A172 (cell line): ENCODE measurements around the gene TMEM269. TPM values are rescaled to one million over a fixed set of nuclear protein-coding genes. Genes with fewer than 3 reads are reported as not detected.
"Not testable (repeated sequence)": the region's sequence is repeated elsewhere in the genome, so short reads cannot be mapped to it uniquely, and the experiment has no call there.

Source experiments
- DNase-seq: peaks from one replicate; pipeline ENCODE4 v3.0.0-alpha.2; 2015; ENCODE audit warnings: low spot score
- total RNA-seq: library from RNA; depleted of rRNA; stranded (reverse); fragments of >200 nt; shearing (Covaris generic); gene quantifications from 2 replicates; pipeline ENCODE4 v1.2.3, GENCODE V29; 2014

The TMEM269 gene
- total RNA-seq, 1 experiment from 2014 or later = not detected

DNA sequence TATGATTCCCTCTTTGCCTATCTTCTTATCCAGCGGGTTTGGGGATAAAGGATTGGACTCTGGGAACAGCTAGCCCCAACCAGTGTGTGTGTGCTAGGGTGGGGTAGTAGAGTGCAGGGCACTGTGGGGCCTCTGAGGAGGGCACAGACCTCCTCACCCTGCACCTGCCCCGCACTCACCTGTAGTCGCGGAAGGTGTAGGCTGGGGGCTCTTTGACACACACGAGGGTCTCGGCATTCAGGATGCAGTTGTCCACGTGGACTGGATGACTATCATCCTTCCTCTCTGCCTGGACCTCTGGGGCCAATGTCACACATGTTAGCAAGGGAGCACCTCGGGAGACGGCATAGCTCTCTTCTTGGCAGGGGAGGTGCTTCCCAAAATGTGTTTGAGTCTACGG lies 36.8 kb upstream of the TMEM269 start:
- no peak for DNase-seq

DNA sequence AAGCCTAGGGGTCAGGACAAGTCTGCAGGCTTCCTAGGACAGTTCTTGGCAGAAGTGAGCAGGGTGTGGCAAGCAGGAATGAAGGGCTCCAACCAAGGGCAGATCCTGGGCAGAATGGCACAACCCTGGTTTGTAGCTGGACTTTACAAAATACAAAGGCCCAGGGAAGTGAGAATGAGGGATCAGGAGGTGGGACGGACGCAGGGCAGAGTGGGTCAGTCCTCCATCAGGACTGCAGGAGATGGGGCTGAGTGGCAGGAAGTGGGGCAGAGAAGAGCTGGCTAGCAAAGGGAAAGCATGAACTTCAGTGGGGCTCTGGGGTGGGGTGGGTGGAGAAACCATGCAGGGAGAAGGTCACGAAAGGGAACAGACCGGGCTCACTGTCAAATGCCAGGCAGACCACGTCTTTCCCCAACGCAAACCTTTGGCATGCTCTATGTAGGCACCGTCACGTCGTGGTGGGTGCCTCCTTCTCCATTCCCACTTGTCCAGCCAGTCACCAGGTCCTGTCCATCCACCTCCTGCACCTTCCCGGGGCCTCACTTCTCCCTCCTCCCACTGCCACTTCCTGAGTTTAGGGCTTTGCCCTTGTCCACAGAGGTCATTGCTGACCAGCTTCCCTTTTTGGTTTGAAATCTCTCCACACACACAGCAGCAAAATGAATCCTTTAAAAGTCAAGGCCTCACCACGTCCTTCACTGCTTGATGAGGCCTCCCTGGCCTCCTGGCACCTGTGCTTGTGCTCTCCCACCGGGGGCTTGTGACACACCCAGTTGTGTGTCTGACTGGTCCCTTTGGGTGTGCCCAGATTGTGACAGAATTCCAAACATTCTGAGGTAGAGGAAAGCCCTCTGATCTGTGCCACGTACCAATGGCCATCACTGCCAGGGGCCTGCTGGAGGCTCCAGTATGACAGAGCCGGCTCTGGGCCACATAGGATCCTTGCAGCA lies 36.1 kb upstream of the TMEM269 start:
- no peak for DNase-seq

DNA sequence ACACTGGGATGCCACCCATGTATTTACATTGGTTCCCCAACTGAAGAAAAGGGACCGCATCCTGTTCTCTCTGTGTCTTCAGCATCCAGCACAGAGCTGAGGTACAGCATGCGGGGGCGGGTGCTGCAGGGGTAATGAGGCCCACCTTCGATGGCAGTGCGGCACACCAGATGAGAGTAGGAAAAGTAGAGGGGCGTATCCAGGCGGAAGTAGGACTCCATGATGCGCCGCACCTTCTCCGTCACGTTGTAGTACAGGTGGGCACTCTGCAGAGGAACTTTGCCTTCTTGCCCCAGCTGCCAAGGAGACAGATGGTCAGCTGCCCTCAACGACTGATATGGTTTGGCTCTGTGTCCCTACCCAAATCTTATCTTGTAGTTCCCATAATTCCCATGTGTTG lies 34.8 kb upstream of the TMEM269 start:
- no peak for DNase-seq

DNA sequence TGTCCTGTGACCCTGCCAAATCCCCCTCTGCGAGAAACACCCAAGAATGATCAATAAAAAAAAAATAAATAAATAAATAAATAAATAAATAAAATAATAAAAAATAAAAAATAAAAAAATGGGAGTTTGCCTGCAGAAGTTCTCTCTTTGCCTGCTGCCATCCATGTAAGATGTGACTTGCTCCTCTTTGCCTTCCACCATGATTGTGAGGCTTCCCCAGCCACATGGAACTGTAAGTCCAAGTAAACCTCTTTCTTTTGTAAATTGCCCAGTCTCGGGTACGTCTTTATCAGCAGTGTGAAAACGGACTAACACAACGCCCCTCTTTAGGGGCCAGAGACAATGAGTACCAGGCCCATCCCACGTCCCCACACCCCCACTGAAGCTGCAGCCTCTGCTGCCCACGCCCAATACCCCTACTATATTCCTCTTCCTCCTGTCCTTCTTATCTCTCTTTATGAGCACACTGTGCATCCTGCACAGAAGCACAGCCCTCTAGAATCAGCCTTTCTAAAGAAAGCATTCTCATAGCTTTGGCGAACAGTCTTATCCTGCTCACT lies 33.2 kb upstream of the TMEM269 start:
- DNase-seq = not testable (repeated sequence)

DNA sequence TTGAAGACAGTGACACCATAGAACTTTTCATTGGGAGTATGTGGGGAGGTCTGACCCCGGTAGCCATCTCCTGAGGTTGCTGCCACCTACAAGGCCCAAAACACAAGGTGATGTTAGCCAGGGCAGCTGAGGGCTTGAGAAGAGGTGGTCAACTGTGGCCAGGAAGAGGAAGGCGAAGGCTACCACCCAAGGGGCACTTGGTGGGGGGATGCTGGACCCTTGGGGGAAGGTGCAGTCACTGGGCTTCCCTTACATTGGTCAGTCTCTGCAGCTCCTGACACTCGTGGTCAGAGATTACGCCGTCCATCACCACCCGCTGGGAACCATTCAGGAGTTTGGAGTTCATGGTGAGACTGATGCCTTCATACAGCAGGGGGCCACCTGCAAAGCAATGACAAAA lies 32.5 kb upstream of the TMEM269 start:
- no peak for DNase-seq

DNA sequence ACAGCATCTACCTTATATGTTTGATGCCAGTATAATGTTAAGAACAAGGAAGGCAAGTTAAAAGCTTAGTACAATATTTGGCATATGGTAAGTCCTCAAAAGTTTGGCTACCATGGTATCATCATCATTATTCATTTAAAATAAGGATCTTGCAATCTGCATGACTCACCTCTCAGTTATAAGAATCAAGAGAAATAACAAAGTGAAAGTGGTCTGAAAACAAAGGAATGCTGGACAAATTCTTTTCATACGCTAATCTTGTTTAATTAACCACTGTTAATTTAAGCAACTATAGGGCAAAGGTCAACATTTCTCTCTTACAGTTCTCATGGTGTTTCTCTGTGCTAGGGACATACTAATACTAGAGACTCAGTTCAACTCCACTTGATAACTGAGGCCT lies 31.7 kb upstream of the TMEM269 start:
- DNase-seq = no peak

DNA sequence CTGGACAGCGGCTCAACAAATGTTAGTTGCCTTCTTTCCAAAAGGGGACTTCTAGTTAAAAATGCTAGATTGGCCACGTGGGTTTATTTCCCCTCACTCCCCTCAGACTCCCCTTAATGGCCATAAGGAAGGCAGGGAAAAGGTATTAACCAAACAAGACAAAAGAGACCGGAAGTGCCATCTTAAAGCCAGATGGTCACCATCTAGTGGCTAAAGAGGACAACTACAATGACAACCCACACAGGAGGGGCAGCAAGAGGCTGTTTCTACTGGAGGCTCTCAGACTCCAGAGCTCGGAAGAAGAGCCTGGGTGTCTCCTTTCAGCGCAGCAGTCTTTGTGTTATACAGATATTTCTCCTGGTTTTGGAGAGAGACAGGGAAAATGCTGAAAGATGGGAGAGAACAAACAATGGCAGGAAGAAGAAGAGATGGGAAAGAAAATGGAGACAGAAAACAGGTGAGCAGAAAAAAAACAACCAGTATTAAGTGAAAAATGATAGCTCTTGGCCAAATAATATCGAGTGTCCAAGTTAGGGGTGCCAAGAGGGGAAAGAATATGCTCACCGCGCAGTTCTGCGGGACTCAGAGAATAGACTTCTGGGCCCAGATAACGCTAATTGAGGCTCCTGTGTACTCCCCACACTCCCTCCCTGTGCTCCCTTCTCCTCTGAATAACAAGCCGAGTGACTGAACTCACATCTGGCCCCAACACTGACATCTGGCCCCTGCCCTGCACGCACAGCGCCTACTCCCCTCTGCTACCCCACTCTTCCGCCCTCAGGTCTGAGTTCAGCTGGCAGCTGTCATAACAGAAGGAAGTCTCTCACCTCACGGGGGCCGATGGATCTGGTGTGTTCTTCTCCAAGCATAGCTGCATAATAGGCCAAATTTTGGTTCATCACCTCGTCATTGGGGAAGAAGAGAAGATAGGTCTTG lies 27.6 kb upstream of the TMEM269 start:
- peak; percentile 58 for DNase-seq

DNA sequence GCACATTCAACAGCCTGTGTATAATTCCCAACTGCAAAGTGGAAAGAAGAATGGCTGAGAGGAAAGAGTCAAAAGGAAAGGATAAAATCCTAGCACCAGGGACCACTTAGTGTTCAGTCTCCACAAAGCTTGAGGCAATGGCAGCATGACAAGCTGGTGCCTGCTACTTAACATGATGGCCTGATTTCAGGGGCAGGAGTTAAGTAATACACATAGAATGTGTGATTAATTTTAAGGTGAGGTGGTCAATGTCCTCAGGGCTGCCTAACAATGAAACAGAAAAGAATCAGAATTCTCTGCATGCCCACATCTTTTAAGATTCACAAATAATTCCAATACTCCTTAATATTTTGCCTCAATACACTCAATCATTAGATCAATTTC lies 26.9 kb upstream of the TMEM269 start:
- DNase-seq = no peak

DNA sequence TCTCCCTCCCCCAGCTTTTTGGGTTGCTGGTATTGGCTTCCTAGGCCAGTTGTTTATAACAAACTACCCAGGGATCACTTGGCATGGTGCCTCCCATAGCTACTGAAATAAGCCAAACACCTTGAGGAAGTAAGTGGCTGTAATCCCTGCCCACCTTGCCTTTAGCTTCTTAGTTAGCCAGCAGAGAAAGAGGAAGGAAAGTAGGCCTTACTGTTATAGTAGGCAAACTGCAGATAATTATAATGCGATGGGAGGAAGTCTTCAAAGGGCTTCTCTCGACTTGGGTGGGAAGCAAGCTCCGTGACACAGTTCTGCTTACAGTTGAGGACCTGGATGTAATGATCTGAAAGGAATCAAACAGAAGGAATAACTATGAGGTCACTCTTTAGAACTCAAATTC lies 26.1 kb upstream of the TMEM269 start:
- DNase-seq = no peak

DNA sequence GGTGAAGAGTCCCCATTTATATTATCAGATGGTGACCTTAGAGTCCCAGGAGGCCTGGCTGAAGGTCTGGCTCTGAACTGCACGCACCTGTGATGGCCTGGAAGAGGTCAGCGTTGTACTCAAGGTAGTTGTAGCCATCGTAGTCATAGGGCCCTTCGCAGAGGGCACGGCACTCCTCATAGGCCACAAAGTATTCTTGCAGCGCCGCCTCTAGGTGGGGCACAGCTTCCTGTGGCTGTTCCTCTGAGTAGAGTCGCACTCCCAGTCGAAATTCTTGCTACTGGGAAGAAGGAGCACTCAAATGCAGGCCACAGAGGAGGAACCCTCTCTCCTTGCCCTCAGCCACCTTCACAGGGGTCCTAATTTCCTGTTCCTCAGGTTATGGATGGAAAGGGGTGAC lies 25.7 kb upstream of the TMEM269 start:
- DNase-seq = no peak

DNA sequence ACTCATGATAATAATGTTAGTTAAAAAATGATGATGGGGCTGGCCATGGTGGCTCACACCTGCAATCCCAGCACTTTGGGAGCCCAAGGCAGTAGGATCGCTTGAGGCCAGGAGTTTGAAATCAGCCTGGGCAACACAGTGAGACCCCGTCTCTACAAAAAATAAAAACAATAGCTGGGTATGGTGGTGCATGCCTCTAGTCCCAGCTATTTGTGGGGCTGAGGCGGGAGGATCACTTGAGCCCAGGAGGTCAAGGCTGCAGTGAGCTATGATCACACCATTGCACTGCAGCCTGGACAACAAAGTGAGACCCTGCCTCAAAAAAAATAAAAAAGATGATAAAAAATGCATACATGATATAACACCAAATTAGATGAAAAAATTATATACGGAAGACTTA lies 23.2 kb upstream of the TMEM269 start:
- DNase-seq = no peak

DNA sequence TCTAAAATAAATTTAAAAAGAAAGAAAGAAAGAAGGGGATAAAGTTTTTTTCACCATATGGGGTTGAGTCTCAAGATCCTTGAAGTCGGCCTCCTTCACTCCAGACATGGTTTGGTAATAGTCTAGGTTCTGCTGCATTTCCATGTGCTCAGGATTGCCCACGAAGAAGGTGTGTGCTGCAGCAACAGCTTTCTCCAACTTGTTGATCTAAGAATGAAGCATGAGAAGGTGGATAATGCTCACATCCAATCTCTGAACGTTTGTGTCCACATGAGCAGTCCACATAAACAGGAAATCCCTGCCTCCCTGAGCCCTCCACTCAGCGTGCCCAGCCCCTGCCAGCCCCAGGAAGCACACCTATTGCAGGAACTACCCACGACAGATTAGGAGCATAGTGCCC lies 22.5 kb upstream of the TMEM269 start:
- no peak for DNase-seq

DNA sequence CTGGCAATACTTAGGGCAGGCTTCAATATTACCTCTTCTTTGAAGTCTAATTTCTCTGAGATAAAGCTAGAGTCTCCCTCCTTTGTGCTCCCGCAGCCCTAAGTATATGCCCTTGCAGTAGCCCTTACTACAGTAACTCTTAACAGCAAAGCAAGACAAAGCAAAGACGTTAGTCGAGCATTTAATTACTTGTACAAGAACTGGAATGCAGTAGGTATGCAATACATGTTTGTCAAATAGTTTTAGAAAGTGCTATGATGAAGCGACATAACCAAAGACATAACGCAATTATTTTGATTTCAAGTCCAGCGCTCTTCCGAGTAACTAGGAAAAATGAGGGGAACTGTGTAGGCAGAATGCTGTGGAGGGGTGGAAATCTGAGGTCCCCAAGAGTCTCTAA lies 19.5 kb upstream of the TMEM269 start:
- no peak for DNase-seq

DNA sequence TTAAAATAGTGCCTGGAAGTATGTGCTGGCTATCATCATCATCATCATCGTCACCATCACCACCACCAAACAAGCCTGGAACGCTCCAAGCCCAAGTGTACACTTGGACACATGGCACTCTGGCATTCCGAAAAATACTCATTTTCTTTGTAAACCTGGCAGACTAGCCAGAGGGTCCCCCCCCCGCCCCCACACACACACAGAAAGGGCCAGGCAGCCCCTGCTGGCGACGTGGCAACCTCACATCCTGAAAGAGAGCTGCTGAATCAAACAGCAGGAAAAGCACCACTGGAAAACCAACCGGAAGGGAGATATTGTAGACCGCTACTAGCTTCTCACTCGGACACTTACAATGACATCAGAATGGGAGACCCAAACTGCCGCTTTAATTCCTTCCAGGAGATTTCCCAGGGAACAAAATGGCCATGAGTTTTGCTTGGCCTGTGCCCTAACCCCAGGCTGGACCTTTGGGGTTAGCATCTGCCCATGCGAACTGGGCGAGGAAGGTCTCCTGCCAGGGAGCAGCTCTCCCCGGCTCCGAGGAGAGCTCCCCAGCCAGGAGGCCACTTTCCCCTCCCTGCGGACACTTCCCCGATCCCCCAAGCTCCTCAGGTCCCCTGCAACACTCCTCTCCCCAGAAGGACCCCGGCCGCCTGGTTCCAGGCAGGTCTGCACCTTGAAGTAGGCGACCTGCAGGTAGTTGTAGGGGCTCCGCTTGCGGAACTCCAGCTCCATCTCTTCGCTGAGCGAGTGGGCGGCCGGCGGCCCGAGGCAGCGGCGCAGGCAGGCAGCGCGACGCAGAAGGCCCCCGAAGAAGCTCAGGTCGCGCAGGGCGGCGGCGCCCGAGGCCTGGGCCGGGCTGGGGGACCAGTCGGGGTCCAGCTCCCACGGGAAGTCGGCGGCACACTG lies 18.7 kb upstream of the TMEM269 start:
- DNase-seq = peak; percentile 77

DNA sequence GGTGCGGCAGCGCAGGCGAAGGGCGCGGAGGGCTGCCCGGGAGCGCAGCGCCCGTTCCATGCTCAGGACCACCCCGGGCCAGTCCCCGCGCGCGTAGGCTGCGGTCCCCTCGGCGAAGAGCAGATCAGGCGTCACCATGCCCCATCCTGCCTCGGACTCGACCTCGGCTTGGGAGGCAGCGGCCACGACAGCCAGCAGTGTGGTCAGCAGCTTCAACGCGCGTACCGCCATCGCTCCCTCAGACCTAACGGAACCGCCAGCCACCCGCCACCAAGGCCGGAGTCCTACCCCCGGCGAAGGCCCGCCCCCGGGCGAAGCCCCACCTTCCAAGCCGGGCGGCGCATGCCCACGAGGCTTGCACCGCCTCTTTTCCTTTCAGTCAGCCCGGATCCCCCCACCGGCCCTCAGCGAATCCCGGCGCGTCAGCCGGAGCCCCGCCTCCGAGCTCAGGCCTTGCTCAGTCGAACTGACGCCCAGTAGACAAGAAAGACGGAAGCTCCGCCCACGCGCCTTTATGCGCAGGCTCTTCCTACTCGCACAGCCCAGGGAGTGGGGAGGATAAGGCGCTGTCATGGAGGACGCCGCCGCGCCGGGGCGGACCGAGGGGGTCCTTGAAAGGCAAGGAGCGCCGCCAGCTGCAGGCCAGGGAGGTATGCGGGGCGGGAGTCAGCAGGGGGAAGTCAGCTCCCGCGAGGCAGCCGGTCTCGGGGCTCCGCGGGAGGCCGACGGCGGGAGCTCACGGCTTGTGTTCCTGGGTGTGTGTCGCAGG lies 17.9 kb upstream of the TMEM269 start, which contains the start of the genes C1orf50 and P3H1:
Gene C1orf50, plus strand, starts transcription at position 509 of the 769 bp plus-strand sequence. Its CDS starts 63 bp downstream, at position 572.
Gene P3H1, minus strand, starts transcription at position 288 of the 769 bp plus-strand sequence. Its CDS starts 57 bp downstream, at position 231.
- peak; percentile 97 for DNase-seq

DNA sequence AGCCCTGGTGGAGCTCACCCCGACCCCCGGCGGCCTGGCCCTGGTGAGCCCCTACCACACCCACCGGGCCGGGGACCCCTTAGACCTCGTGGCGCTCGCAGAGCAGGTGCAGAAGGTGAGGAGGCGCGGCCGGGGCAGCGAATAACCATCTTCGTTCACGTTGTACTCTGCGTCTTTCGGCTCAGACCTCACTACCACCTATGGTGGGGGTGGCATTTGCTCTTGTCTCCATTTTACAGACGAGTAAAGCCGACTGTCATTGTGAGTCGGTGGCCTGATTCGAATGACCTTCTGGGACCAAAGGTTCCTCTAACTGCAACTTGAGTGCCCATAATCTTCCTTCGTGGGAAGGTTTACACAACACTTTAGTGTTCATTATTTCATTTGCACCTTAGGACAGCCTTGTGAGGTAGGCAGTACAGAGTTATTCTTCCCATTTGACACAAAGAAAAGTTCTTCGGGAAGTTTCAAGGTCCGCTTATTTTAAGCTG lies 17.2 kb upstream of the TMEM269 start:
- no peak for DNase-seq

DNA sequence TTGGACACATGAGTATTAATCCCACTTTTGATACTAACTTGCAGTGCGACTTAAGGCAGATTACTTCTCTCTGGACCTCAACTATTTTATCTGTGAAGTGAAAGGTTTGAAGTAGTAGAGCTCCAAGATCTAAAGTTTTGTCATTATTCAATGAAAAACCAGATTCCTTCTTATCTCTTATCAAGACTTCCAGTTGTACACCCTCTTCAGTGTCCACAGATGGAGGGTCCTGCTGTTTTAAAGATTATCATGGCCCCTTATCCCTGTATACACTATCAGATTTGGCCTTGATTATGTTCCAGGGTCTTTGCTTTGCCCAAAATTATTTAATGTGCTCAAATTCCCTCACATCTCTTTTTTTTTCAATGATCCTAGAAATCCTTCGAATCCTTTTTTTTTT lies 16.6 kb upstream of the TMEM269 start:
- no peak for DNase-seq

DNA sequence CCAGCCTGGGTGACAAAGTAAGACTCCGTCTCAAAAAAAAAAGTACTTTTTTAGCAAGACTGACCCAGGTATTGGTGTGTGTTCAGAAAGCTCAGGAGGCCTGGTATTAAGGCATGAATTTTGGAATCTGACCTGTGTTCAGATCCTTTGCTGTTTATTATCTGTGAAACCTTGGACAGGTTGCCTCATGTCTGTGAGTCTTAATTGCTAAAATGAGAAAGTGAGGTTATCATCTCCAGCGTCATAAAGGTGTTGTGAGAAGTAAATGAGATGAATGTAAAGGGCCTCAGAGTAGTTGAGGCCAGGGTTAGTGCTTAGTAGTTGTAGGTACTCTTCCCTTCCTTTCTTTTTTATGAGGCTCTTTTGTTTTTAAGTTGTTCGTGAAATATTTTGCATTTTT lies 15.0 kb upstream of the TMEM269 start:
- no peak for DNase-seq

DNA sequence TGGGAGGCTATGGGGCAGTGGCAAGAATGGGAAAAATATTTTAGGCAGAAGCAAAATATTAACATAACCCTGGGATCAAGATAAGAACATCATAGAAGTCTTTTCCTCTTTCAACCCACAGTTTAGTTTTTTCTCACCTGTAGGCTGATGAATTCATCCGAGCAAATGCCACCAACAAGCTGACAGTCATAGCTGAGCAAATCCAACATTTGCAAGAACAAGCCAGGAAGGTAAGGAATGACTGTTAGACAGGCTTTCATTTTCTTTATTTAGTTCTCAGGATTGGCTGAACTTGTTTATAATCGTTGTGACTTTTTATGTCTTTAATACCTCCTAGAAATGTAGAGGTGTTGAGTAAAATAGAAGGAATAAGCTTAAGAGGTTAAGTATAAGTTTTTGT lies 11.4 kb upstream of the TMEM269 start:
- DNase-seq = no peak

DNA sequence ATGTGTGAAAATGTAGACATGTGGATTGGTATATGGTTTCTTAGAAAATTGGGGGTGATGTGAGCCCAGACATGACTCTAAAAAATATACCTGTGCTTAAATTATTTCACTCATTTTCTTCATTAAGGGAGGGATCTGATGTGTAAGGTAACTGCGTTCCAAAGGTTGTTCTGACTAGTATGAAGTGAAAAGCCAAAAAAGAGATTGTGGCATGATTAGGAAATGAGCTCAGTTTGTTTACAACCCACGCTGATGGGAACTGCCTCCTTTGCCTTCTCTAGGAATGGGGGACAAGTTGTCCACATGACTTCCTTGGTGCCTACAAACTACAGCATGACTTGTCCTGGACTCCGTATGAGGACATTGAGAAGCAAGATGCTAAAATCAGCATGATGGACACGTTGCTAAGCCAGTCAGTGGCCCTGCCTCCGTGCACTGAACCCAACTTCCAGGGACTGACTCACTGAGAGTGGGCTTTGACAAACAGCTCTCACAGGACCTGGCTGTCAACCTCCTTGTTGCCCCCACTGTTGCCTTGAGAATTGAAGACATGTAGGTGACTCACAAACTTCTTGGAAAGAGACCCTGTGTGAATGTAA lies 9.8 kb upstream of the TMEM269 start:
- DNase-seq = no peak
